22Rv1 (cell line): ENCODE data around the gene HOXB4.

Experiments
- H3K27ac ChIP-seq: fragments of 450-650 bp; 2 replicates; pipeline ENCODE4 v1.5.1; 2017
- CTCF ChIP-seq: fragments of 450-650 bp; IDR thresholded peaks from 2 replicates; pipeline ENCODE4 v1.5.1; 2017; ENCODE audit warnings: mild to moderate bottlenecking
- ZFX ChIP-seq: fragments of 450-650 bp; IDR thresholded peaks from 2 replicates; pipeline ENCODE4 v1.6.1; 2017; ENCODE audit warnings: antibody characterized with exemption, borderline replicate concordance

HOXB4 gene

GRCh38 chr17:48543107-48543853, 34.9 kb downstream of the HOXB4 start:
- TF ChIP-seq CTCF = peak; percentile 38
- no peak for TF ChIP-seq ZFX

GRCh38 chr17:48542698-48543106, 35.4 kb downstream of the HOXB4 start:
- TF ChIP-seq ZFX (no peak), CTCF (no peak)
- H3K27ac ChIP-seq = no peak overlapping the region

More at GRCh38 chr17:48543107-48543853, 34.9 kb downstream of the HOXB4 start:
- no peak overlapping the region for H3K27ac ChIP-seq

GRCh38 chr17:48542114-48542656, 36.0 kb downstream of the HOXB4 start:
- TF ChIP-seq ZFX = no peak
- TF ChIP-seq CTCF = no peak
- no peak overlapping the region for H3K27ac ChIP-seq

GRCh38 chr17:48541577-48542113, 36.5 kb downstream of the HOXB4 start:
- no peak overlapping the region for H3K27ac ChIP-seq
- TF ChIP-seq CTCF = no peak
- TF ChIP-seq ZFX = no peak

GRCh38 chr17:48541036-48541576, 37.0 kb downstream of the HOXB4 start:
- no peak overlapping the region for H3K27ac ChIP-seq
- TF ChIP-seq ZFX (no peak), CTCF (no peak)

- H3K27ac ChIP-seq = no peak overlapping the region
- TF ChIP-seq CTCF (no peak), ZFX (no peak)
These were observed 37.9 kb downstream of the HOXB4 start for GRCh38 chr17:48540213-48540612.

- H3K27ac ChIP-seq = no peak overlapping the region
- TF ChIP-seq CTCF (no peak), ZFX (no peak)
These were observed 39.0 kb downstream of the HOXB4 start for GRCh38 chr17:48539177-48539576.
